GM12801 (cell line): ENCODE data around the gene KLF5.

Source experiments
- TF ChIP-seq, protein P1 (sequence below): IDR thresholded peaks from one replicate; pipeline ENCODE4 v1.5.1; 2011; ENCODE audit warnings: control low read depth; ENCODE audit not compliant: insufficient read length; ENCODE audit errors: extremely low read depth

KLF5 gene

DNA sequence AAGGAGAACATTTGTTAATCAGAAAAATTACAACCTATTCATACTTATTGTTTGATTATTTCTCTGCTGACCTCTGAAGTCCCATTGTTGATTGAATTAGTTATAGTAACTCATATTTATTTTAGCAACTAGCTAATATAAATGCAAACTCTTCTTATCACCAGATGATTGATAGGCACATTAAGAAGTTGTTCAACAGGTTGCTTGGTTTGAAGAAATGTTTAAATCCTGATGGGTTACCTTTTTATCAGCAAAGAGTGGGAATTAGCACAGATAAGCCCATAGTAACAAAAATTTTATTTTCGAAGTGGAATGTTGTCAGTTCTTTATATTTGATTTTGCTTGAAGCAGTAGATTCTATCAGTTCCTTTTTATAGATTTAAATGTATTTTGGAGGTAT lies 44.4 kb downstream of the KLF5 start:
- TF ChIP-seq, protein P1, sequence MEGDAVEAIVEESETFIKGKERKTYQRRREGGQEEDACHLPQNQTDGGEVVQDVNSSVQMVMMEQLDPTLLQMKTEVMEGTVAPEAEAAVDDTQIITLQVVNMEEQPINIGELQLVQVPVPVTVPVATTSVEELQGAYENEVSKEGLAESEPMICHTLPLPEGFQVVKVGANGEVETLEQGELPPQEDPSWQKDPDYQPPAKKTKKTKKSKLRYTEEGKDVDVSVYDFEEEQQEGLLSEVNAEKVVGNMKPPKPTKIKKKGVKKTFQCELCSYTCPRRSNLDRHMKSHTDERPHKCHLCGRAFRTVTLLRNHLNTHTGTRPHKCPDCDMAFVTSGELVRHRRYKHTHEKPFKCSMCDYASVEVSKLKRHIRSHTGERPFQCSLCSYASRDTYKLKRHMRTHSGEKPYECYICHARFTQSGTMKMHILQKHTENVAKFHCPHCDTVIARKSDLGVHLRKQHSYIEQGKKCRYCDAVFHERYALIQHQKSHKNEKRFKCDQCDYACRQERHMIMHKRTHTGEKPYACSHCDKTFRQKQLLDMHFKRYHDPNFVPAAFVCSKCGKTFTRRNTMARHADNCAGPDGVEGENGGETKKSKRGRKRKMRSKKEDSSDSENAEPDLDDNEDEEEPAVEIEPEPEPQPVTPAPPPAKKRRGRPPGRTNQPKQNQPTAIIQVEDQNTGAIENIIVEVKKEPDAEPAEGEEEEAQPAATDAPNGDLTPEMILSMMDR: no peak

DNA sequence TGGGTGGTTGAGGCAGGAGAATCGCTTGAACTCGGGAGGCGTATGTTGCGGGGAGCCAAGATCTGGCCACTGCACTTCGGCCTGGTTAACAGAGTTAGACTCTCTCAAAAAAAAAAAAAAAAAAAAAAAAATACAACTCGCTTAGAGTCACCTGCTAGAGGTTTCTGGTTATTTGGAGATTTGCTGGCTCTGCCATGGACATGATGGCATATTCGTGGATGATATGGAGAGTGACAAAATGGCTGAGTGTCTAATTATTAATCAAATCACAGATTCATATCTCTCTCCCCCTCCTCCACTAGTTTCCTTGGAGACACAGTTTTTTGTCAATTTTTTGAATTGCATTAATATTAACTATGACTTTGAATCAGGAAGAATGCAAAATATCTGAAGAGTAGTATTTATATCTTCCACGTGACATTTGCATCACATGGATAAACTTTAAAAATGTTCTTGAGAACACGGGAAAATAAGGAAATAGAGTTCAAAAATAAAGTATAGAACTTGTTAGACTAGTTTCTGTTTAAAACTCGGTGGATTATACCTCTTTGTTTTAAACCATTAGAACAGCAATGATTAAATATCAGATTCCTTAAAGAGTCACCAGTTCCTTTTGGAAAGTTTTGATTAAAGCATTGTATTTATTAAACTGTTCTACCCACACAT lies 47.8 kb downstream of the KLF5 start:
- TF ChIP-seq, protein P1: no peak

DNA sequence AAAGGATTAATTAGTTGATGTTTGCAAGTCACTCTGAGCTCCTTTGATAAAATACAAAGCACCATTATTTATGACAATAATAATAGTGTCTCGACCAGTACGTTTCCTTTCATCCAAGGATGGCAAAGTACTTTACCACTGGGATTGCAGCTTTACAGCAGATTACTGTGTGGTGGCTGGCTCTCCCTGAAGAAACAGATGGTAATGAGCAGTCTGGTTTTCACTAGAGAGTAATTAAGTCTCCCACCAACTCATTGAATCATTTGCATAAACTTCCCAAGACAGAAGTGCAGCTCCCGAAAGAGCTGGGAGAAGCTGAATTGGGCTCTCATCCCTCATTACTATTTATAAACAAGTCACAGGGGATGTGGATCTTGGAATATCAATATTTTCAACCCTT lies 48.7 kb downstream of the KLF5 start:
- TF ChIP-seq, protein P1: no peak

DNA sequence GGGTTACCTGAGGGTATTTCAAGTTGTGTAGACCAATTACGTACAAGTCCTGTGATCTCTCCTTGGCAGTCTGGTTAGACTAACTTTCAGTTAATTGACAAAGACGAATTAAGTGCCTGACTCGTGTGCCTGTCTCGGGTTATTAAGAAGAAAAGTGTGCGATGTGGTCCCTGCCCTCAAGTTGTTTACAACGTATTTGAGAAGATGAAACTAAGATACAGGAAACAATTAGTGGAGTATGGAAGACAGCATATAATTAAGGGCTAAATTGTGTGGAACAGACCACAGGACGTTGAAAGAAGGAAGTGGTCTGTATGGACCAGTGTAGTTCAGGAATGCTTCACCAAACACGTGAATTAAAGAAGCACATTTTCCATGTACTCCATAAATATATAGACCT lies 49.2 kb downstream of the KLF5 start:
- TF ChIP-seq, protein P1: no peak

DNA sequence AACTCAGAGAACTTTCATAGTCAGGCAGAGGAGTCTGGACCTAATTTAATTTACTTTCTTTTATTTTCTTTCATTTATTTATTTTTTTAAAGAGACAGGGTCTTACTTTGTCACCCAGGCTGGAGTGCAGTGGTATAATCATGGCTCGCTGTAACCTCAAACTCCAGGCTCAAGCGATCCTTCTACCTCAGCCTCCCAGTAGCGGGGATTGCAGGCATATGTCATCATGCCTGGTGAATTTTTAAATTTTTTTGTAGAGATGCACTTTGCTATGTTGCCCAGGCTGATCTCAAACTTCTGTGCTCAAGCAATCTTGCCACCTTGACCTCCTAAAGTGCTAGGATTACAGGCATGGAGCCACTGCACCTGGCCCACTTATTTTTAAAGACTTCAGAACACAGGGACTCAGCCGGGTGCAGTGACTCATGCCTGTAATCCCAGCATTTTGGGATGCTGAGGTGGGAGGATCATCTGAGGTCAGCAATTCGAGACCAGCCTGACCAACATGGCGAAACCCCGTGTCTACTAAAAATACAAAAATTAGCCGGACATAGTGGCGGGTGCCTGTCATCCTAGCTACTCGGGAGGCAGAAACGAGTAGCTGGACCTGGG lies 50.6 kb downstream of the KLF5 start:
- TF ChIP-seq, protein P1: no peak

DNA sequence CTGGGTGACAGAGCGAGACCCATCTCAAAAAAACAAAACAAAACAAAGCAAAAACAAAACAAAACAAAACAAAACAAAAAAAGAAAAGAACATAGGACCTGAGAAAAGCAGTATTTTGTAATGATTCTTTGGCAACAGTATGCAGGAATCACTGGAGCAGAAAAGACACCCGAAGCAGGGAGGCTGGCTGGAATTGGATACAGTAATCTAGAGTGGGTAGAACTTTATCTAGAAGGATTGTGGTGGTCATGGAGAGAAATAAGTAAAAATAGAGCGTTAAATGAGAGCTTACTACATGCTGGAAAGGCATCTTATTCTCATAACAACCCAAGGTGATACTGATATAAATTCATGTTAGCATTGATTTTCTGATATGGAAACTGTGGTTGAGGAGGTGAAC lies 51.2 kb downstream of the KLF5 start:
- TF ChIP-seq, protein P1: no peak

DNA sequence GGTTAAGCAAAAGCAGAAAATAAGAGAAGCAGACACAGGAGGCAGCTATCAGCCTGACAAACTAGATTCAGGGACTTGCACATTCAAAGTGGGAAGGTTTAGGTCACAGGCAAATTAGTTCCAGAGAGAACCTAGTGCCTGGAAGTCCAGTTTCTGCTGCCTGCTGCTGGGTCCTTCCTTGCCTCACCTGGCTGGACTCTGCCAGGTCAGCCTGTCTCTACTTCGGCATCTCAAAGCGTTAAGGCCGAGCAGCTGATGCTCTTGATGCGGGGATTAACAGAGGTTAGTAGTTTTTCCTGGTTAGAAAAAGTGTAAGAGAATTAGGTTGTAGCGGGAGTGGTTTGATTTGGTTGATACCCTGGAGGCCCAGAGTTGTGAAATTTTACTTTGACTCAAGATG lies 52.0 kb downstream of the KLF5 start:
- TF ChIP-seq, protein P1: no peak
